B cell (primary cell): ENCODE measurements around the gene SLC24A3. TPM values are rescaled to one million over a fixed set of nuclear protein-coding genes. Genes with fewer than 3 reads are reported as not detected.

ENCODE experiments used
- ATAC-seq: fragments of 200-7000 bp; cut with Tn5 transposase; one replicate; pipeline ENCODE4 v1.10.0; 2021; ENCODE audit warnings: low read depth, mild to moderate bottlenecking, moderate number of reproducible peaks, moderate library complexity
- CTCF ChIA-PET: fragments of 350-600 bp; sonication (Branson Sonifier 250); formaldehyde crosslinking; loops from one replicate; lab custom pipeline; 2021; ENCODE audit warnings: antibody characterized with exemption, inconsistent platforms; lab: Charles Lee
- POLR2A ChIA-PET: fragments of 350-600 bp; sonication (Branson Sonifier 250); formaldehyde crosslinking; loops from one replicate; lab custom pipeline; 2021; ENCODE audit warnings: antibody characterized with exemption; lab: Charles Lee
- DNase-seq: peaks from one replicate; pipeline ENCODE4 v3.0.0; 2013
- H2AFZ ChIP-seq: 2 replicates; pipeline ENCODE4 v1.6.1; 2012; ENCODE audit warnings: mild to moderate bottlenecking, low read depth, low read length; ENCODE audit not compliant: insufficient read depth, poor library complexity, severe bottlenecking
- H3K27ac ChIP-seq, 2 donors: 1 replicate in 1 of 2; 2 replicates in 1 of 2; pipeline ENCODE4 v1.5.1; 2012 to 2013; ENCODE audit warnings: low read length in 2 of 2, mild to moderate bottlenecking in 2 of 2, moderate library complexity in 1 of 2
- H3K27me3 ChIP-seq, 4 experiments: fragments of 200-600 bp in 1 of 4; sonication (generic) in 1 of 4; replicated peaks in 1 of 4; 1 replicate in 2 of 4; 2 replicates in 2 of 4; pipeline versions ENCODE4 v1.6.1 to v1.7.0; 2013 to 2016; ENCODE audit warnings: low read length in 3 of 4, mild to moderate bottlenecking in 2 of 4, mixed read lengths in 1 of 4, moderate library complexity in 1 of 4; ENCODE audit not compliant: insufficient read depth in 4 of 4, control insufficient read depth in 3 of 4; ENCODE audit errors: control extremely low read depth in 1 of 4
- H3K36me3 ChIP-seq, 2 experiments: replicated peaks in 1 of 2; 1 replicate in 1 of 2; 2 replicates in 1 of 2; pipeline versions ENCODE4 v1.6.1 to v1.7.1; 2013; ENCODE audit warnings: low read length in 1 of 2; ENCODE audit not compliant: insufficient read depth in 2 of 2, control insufficient read depth in 1 of 2; ENCODE audit errors: control extremely low read depth in 1 of 2, extremely low read depth in 1 of 2
- H3K4me1 ChIP-seq, 2 donors: fragments of 200-600 bp in 1 of 2; sonication (generic) in 1 of 2; 1 replicate in 1 of 2; 2 replicates in 1 of 2; pipeline versions ENCODE4 v1.5.1 to v1.6.1; 2013 to 2017; ENCODE audit warnings: low read length in 2 of 2; ENCODE audit not compliant: control insufficient read depth in 2 of 2, insufficient read depth in 2 of 2
- H3K4me2 ChIP-seq: replicated peaks from 2 replicates; pipeline ENCODE3; 2012; ENCODE audit warnings: mild to moderate bottlenecking, low read depth, low read length; ENCODE audit not compliant: poor library complexity, severe bottlenecking
- H3K4me3 ChIP-seq, 5 experiments: fragments of 200-600 bp in 1 of 5; sonication (generic) in 1 of 5; 1 replicate in 3 of 5; 2 replicates in 2 of 5; pipeline versions ENCODE4 v1.5.1 to v1.7.0; 2011 to 2016; ENCODE audit warnings: low read length in 4 of 5, mild to moderate bottlenecking in 4 of 5, low read depth in 2 of 5, control low read depth in 1 of 5, moderate library complexity in 1 of 5; ENCODE audit not compliant: insufficient read depth in 1 of 5; ENCODE audit errors: control extremely low read depth in 1 of 5, extremely low read depth in 1 of 5
- H3K79me2 ChIP-seq: fragments of 200-600 bp; sonication (generic); one replicate; pipeline ENCODE4 v1.6.0; 2016; ENCODE audit warnings: low read length; ENCODE audit not compliant: control insufficient read depth, insufficient read depth
- H3K9ac ChIP-seq: fragments of 200-600 bp; sonication (generic); 2 replicates; pipeline ENCODE4 v1.6.1; 2017; ENCODE audit warnings: mild to moderate bottlenecking, low read length, moderate library complexity
- H3K9me3 ChIP-seq, 3 donors: one replicate each; pipeline versions ENCODE4 v1.6.1 to v1.7.1; 2013; ENCODE audit warnings: low read length in 2 of 3; ENCODE audit not compliant: control insufficient read depth in 2 of 3, insufficient read depth in 1 of 3; ENCODE audit errors: control extremely low read depth in 1 of 3
- H4K20me1 ChIP-seq: 2 replicates; pipeline ENCODE4 v1.6.0; 2012; ENCODE audit warnings: mild to moderate bottlenecking, low read length; ENCODE audit not compliant: insufficient read depth, control insufficient read depth, poor library complexity, severe bottlenecking
- H3K27ac Mint-ChIP-seq: one replicate; pipeline ENCODE4 v1.8.0; 2021; ENCODE audit warnings: mixed read lengths
- H3K27me3 Mint-ChIP-seq: one replicate; pipeline ENCODE4 v1.8.0; 2021; ENCODE audit warnings: mixed read lengths
- H3K4me1 Mint-ChIP-seq: one replicate; pipeline ENCODE4 v1.8.0; 2021; ENCODE audit warnings: mixed read lengths
- H3K4me3 Mint-ChIP-seq: one replicate; pipeline ENCODE4 v1.8.0; 2021; ENCODE audit warnings: mixed read lengths
- H3K9me3 Mint-ChIP-seq: one replicate; pipeline ENCODE4 v1.8.0; 2022; ENCODE audit warnings: mixed read lengths; ENCODE audit not compliant: insufficient read depth
- CTCF ChIP-seq: fragments of 200-600 bp; IDR thresholded peaks from one replicate; pipeline ENCODE4 v1.8.0; 2022; ENCODE audit warnings: antibody characterized with exemption, mild to moderate bottlenecking
- EZH2 ChIP-seq: IDR thresholded peaks from 2 replicates; pipeline ENCODE4 v1.6.1; 2012; ENCODE audit warnings: borderline replicate concordance, low read depth, mild to moderate bottlenecking, moderate library complexity, low read length; ENCODE audit not compliant: insufficient read depth, poor library complexity, severe bottlenecking
- WGBS: methylation state at CpG from one replicate; pipeline ENCODE4 v1.1.5; 2013; ENCODE audit warnings: missing lambda C conversion rate; ENCODE audit not compliant: insufficient coverage; 5-methylcytosine and 5-hydroxymethylcytosine counted together
- intact Hi-C: fragments of 100-400 bp; cut with micrococcal nuclease; formaldehyde crosslinking; loops from one replicate; pipeline ENCODE4 v1.10.0; 2022
- polyA plus RNA-seq: library from polyadenylated mRNA; depleted of rRNA; stranded (reverse); fragments of >200 nt; gene quantifications from 2 replicates; pipeline ENCODE4 v1.2.3, GENCODE V29; 2012
- total RNA-seq, 2 donors: library from RNA; stranded (reverse); fragments of 120-200 nt in 1 of 2; gene quantifications; 1 replicate in 1 of 2; 2 replicates in 1 of 2; pipeline versions ENCODE4 v1.2.3 to v1.2.4, GENCODE V29; 2013 to 2022

Gene SLC24A3
- total and polyA plus RNA-seq, 2 donors (not counting 1 experiment from before 2014, with no cell fraction given) = not detected

GRCh38 chr20:19336631-19337030 is 124.2 kb downstream of the SLC24A3 start:
- H3K9ac ChIP-seq = no peak overlapping the region
- H3K4me1 ChIP-seq = no peaks in the 10 kb centered on the region
- POLR2A ChIA-PET = no interaction called here
- WGBS = 4% methylated on average over 4 of the region's 7 CpGs
- Mint-ChIP-seq H3K27me3 (peaks cover 28% of the 10 kb centered on the region), H3K27ac (no peak overlapping the region), H3K4me1 (no peaks in the 10 kb centered on the region), H3K4me3 (no peak overlapping the region), H3K9me3 (no peaks in the 10 kb centered on the region)
- CTCF ChIA-PET = no interaction called here
- H3K4me3 ChIP-seq = no peak overlapping the region
- H4K20me1 ChIP-seq = no peaks in the 10 kb centered on the region
- H3K9me3 ChIP-seq = no peaks in the 10 kb centered on the region
- H3K27me3 ChIP-seq = no peaks in the 10 kb centered on the region
- no peaks in the 10 kb centered on the region for H3K36me3 ChIP-seq
- H2AFZ ChIP-seq = no peak overlapping the region
- H3K4me2 ChIP-seq = no peak overlapping the region
- DNase-seq (no peak), ATAC-seq (no peak)
- TF ChIP-seq CTCF (no peak), EZH2 (no peak)
- H3K27ac ChIP-seq = no peak overlapping the region
- no peaks in the 10 kb centered on the region for H3K79me2 ChIP-seq
- intact Hi-C loops = no loop called here

DNA sequence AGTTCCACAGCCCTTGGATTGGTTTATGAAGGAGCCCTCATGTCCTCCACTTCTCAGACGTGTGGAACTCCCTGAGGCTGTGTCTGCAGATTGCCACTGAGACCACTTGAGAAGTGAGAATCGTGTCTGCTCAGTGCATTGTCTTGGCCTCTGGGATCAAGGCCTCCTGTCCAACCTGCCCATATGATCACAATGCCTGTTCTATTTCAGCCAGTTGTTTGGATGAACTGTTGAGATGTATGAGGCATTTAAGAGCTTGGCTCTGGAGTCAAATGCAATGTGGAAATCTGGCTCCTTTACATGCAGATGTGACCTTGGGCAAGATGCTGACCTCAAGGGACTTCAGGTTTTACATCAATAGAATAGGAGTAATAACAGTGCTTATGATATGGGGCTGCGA is 125.9 kb downstream of the SLC24A3 start:
- 75% methylated on average over 3 of the region's 3 CpGs for WGBS
- ATAC-seq = no peak
- Mint-ChIP-seq H3K27ac (no peak overlapping the region), H3K27me3 (peaks cover 25% of the 10 kb centered on the region), H3K4me1 (no peaks in the 10 kb centered on the region), H3K9me3 (no peaks in the 10 kb centered on the region), H3K4me3 (no peak overlapping the region)
- no peak overlapping the region for H3K27ac ChIP-seq
- H3K36me3 ChIP-seq = no peaks in the 10 kb centered on the region
- H3K4me1 ChIP-seq = no peaks in the 10 kb centered on the region
- H2AFZ ChIP-seq = no peak overlapping the region
- no peaks in the 10 kb centered on the region for H3K79me2 ChIP-seq
- H3K4me2 ChIP-seq = no peak overlapping the region
- no peak for TF ChIP-seq EZH2
- TF ChIP-seq CTCF = no peak
- no peak overlapping the region for H3K4me3 ChIP-seq
- no peaks in the 10 kb centered on the region for H3K9me3 ChIP-seq
- intact Hi-C loops = no loop called here
- no peak overlapping the region for H3K9ac ChIP-seq
- H3K27me3 ChIP-seq = no peaks in the 10 kb centered on the region
- ChIA-PET POLR2A (no interaction called here), CTCF (no interaction called here)
- DNase-seq = no peak
- no peaks in the 10 kb centered on the region for H4K20me1 ChIP-seq
